HepG2 (cell line): ENCODE data around the gene NFKB2.
A peak's percentile ranks its signal among the peaks of the same experiment; 100 is the strongest.

ENCODE experiments used
- EZH2 ChIP-seq: conservative IDR thresholded peaks from 2 replicates; pipeline ENCODE4 v1.6.1; 2012; ENCODE audit warnings: mild to moderate bottlenecking, low read depth, low read length, moderate library complexity
- FOSL2 ChIP-seq: sonication (generic); formaldehyde crosslinking; IDR thresholded peaks from 2 replicates; pipeline ENCODE4 v1.4.0; 2020; ENCODE audit warnings: missing genetic modification reagents
- IKZF4 ChIP-seq: sonication (generic); formaldehyde crosslinking; IDR thresholded peaks from 2 replicates; pipeline ENCODE4 v1.5.1; 2020; ENCODE audit warnings: borderline replicate concordance, mild to moderate bottlenecking, low read depth, missing genetic modification reagents; ENCODE audit errors: not compliant biosample characterization
- NR2F2 ChIP-seq: IDR thresholded peaks from 2 replicates; pipeline ENCODE4 v1.6.1; 2012; ENCODE audit warnings: low read depth, inconsistent platforms, borderline replicate concordance
- TRIM24 ChIP-seq: sonication (generic); formaldehyde crosslinking; IDR thresholded peaks from 2 replicates; pipeline ENCODE4 v1.8.0; 2022; ENCODE audit warnings: mild to moderate bottlenecking, missing genetic modification reagents
- ZBTB20 ChIP-seq: sonication (generic); formaldehyde crosslinking; IDR thresholded peaks from 2 replicates; pipeline ENCODE4 v1.8.1; 2023; ENCODE audit warnings: missing genetic modification reagents, low read depth, mild to moderate bottlenecking, borderline replicate concordance
- ZKSCAN1 ChIP-seq: fragments of 150-350 bp; IDR thresholded peaks from 2 replicates; pipeline ENCODE4 v1.6.1; 2014; ENCODE audit warnings: low read length
- ZNF3 ChIP-seq: IDR thresholded peaks from 2 replicates; pipeline ENCODE4 v1.7.0; 2017; ENCODE audit warnings: inconsistent platforms
- ZNF382 ChIP-seq: sonication (generic); formaldehyde crosslinking; IDR thresholded peaks from 2 replicates; pipeline ENCODE4 v1.5.0; 2020; ENCODE audit warnings: missing genetic modification reagents, mild to moderate bottlenecking, borderline replicate concordance
- TF ChIP-seq, protein P1 (sequence below): sonication (generic); formaldehyde crosslinking; IDR thresholded peaks from 2 replicates; pipeline ENCODE4 v1.5.0; 2020; ENCODE audit warnings: mild to moderate bottlenecking, missing genetic modification reagents, moderate library complexity

DNA sequence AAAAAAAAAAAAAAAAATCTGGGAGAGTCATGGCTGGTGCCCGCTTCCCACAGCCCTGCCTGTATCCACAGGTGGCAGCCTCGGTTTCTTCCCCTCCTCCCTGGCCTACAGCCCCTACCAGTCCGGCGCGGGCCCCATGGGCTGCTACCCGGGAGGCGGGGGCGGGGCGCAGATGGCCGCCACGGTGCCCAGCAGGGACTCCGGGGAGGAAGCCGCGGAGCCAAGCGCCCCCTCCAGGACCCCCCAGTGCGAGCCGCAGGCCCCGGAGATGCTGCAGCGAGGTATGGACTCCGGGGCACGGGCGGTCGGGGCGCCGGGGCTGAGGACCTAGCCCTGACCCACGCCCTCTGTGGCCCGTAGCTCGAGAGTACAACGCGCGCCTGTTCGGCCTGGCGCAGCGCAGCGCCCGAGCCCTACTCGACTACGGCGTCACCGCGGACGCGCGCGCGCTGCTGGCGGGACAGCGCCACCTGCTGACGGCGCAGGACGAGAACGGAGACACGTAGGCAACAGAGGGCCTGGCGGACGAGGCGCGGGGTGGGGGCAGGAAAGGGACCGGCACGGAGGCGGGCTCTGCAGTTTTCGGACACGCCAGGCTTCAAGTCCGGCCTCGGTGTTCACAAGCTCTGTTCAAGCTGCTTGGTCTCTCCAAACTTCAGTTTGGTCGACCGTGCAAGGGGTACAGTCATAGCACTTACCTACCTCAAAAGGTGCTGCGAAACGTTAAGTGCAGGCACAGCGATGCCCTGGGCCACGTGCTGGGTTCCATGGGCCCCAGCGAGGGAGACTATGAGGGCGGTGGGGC lies 3.9 kb downstream of the NFKB2 start:
- TF ChIP-seq TRIM24 (CRISPR knock-in tag): no peak
- TF ChIP-seq EZH2: no peak
- TF ChIP-seq ZNF382 (CRISPR knock-in tag): no peak
- peak; percentile 59 for TF ChIP-seq FOSL2 (CRISPR knock-in tag)
- no peak for TF ChIP-seq ZNF3 (CRISPR knock-in tag)
- TF ChIP-seq, protein P1, sequence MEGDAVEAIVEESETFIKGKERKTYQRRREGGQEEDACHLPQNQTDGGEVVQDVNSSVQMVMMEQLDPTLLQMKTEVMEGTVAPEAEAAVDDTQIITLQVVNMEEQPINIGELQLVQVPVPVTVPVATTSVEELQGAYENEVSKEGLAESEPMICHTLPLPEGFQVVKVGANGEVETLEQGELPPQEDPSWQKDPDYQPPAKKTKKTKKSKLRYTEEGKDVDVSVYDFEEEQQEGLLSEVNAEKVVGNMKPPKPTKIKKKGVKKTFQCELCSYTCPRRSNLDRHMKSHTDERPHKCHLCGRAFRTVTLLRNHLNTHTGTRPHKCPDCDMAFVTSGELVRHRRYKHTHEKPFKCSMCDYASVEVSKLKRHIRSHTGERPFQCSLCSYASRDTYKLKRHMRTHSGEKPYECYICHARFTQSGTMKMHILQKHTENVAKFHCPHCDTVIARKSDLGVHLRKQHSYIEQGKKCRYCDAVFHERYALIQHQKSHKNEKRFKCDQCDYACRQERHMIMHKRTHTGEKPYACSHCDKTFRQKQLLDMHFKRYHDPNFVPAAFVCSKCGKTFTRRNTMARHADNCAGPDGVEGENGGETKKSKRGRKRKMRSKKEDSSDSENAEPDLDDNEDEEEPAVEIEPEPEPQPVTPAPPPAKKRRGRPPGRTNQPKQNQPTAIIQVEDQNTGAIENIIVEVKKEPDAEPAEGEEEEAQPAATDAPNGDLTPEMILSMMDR (CRISPR knock-in tag): peak; percentile 99
- no peak for TF ChIP-seq ZKSCAN1
- TF ChIP-seq ZBTB20 (CRISPR knock-in tag): no peak
- no peak for TF ChIP-seq NR2F2
- TF ChIP-seq IKZF4 (CRISPR knock-in tag): no peak
